GM12878 (cell line): ENCODE results near the gene THAP6. TPM values are rescaled to one million over a fixed set of nuclear protein-coding genes. Genes with fewer than 3 reads are reported as not detected.

Source experiments
- ATAC-seq: fragments of 200-7000 bp; cut with Tn5 transposase; 3 replicates; pipeline ENCODE4 v1.9.1; 2020; ENCODE audit warnings: mild to moderate bottlenecking, moderate library complexity
- BruUV-seq: library from RNA; stranded (reverse); fragments of 400-500 nt; replicated peaks from 2 replicates; lab custom pipeline; 2021; lab: Mats Ljungman, UMichigan
- CTCF ChIA-PET: fragments of 300-600 bp; sonication (Branson Sonifier 250); formaldehyde crosslinking; extraction: SDS; loops from one replicate; lab custom pipeline; 2021; ENCODE audit warnings: inconsistent platforms; lab: Yijun Ruan, JAX
- POLR2A ChIA-PET: fragments of 350-600 bp; formaldehyde crosslinking; extraction: SDS; loops from one replicate; lab custom pipeline; 2021; ENCODE audit warnings: inconsistent platforms; lab: Charles Lee
- RAD21 ChIA-PET: fragments of 300-600 bp; sonication (Branson Sonifier 250); formaldehyde crosslinking; loops from one replicate; lab custom pipeline; 2023; ENCODE audit warnings: antibody characterized with exemption; ENCODE audit not compliant: unreplicated experiment; lab: Charles Lee
- SMC1A ChIA-PET: fragments of 300-600 bp; sonication (Branson Sonifier 250); formaldehyde crosslinking; loops from one replicate; lab custom pipeline; 2023; ENCODE audit not compliant: unreplicated experiment, uncharacterized antibody; lab: Charles Lee
- DNase-seq: peaks from one replicate; pipeline ENCODE4 v3.0.0-alpha.2; 2011; ENCODE audit warnings: low read depth, low spot score
- FAIRE-seq: peaks from 3 replicates; lab custom pipeline; 2011; peaks lifted over from hg19 to GRCh38; lab: Jason Lieb, UNC
- H2AFZ ChIP-seq: 2 replicates; pipeline ENCODE4 v1.6.0; 2011; ENCODE audit warnings: low read depth, low read length, control low read depth; ENCODE audit not compliant: control insufficient read depth
- H3K27ac ChIP-seq: 2 replicates; pipeline ENCODE4 v1.5.1; 2011; ENCODE audit warnings: control low read depth; ENCODE audit not compliant: control insufficient read depth, insufficient read depth
- H3K27me3 ChIP-seq, 2 experiments: replicated peaks in 1 of 2; 2 replicates each; pipeline versions ENCODE4 v1.6.0 to v1.6.1; 2011; ENCODE audit warnings: low read length in 1 of 2; ENCODE audit not compliant: control insufficient read depth in 2 of 2, insufficient read depth in 2 of 2
- H3K36me3 ChIP-seq, 2 experiments: 2 replicates each; pipeline ENCODE4 v1.5.1; 2011; ENCODE audit warnings: low read length in 1 of 2; ENCODE audit not compliant: control insufficient read depth in 2 of 2, insufficient read depth in 2 of 2
- H3K4me1 ChIP-seq: 2 replicates; pipeline ENCODE4 v1.6.1; 2011; ENCODE audit warnings: mild to moderate bottlenecking, low read length, moderate library complexity, mixed read lengths; ENCODE audit not compliant: control insufficient read depth, insufficient read depth
- H3K4me2 ChIP-seq: 2 replicates; pipeline ENCODE4 v1.6.0; 2011; ENCODE audit warnings: control low read depth; ENCODE audit not compliant: control insufficient read depth, insufficient read depth
- H3K4me3 ChIP-seq: fragments of 200-600 bp; sonication (generic); 2 replicates; pipeline ENCODE4 v1.5.1; 2016
- H3K79me2 ChIP-seq: 2 replicates; pipeline ENCODE4 v1.6.0; 2011; ENCODE audit warnings: low read length; ENCODE audit not compliant: control insufficient read depth, insufficient read depth
- H3K9ac ChIP-seq: 2 replicates; pipeline ENCODE4 v1.8.0; 2011; ENCODE audit warnings: low read length, control low read depth, mixed read lengths; ENCODE audit not compliant: control insufficient read depth, insufficient read depth
- H3K9me3 ChIP-seq: replicated peaks from 3 replicates; pipeline ENCODE4 v1.5.1; 2011; ENCODE audit warnings: mild to moderate bottlenecking, low read length; ENCODE audit not compliant: control insufficient read depth, insufficient read depth
- H4K20me1 ChIP-seq: 2 replicates; pipeline ENCODE4 v1.6.0; 2011; ENCODE audit not compliant: control insufficient read depth, insufficient read depth
- BCLAF1 ChIP-seq: fragments of 450-650 bp; IDR thresholded peaks from 2 replicates; pipeline ENCODE4 v1.6.1; 2017; ENCODE audit warnings: antibody characterized with exemption, mild to moderate bottlenecking, moderate library complexity
- BMI1 ChIP-seq: fragments of 450-650 bp; IDR thresholded peaks from 2 replicates; pipeline ENCODE4 v1.6.1; 2016; ENCODE audit warnings: mild to moderate bottlenecking, moderate library complexity, borderline replicate concordance
- EED ChIP-seq: sonication (generic); IDR thresholded peaks from 2 replicates; pipeline ENCODE4 v1.6.1; 2016; ENCODE audit warnings: antibody characterized with exemption, low read depth
- GATAD2B ChIP-seq: fragments of 450-650 bp; conservative IDR thresholded peaks from 2 replicates; pipeline ENCODE4 v1.6.1; 2017; ENCODE audit warnings: low read depth, mild to moderate bottlenecking, moderate library complexity
- KLF5 ChIP-seq: fragments of 450-650 bp; IDR thresholded peaks from 2 replicates; pipeline ENCODE4 v1.6.1; 2014; ENCODE audit warnings: mild to moderate bottlenecking; ENCODE audit not compliant: partially characterized antibody
- MYB ChIP-seq: fragments of 150-350 bp; IDR thresholded peaks from 2 replicates; pipeline ENCODE4 v1.6.1; 2014; ENCODE audit warnings: mild to moderate bottlenecking, low read depth, low read length, borderline replicate concordance
- NFYA ChIP-seq: IDR thresholded peaks from 2 replicates; pipeline ENCODE4 v1.6.1; 2011; ENCODE audit warnings: low read depth, mild to moderate bottlenecking, low read length, improper control_type of control experiment, borderline replicate concordance
- NRF1 ChIP-seq: conservative IDR thresholded peaks from 2 replicates; pipeline ENCODE4 v1.6.1; 2011; ENCODE audit warnings: mild to moderate bottlenecking, low read depth, low read length, improper control_type of control experiment
- RB1 ChIP-seq: fragments of 450-650 bp; formaldehyde crosslinking; IDR thresholded peaks from 2 replicates; pipeline ENCODE4 v1.6.1; 2017; ENCODE audit warnings: mild to moderate bottlenecking, borderline replicate concordance
- RBBP5 ChIP-seq: fragments of 200-600 bp; sonication (generic); conservative IDR thresholded peaks from 2 replicates; pipeline ENCODE4 v1.6.1; 2016
- SMAD1 ChIP-seq: fragments of 450-650 bp; IDR thresholded peaks from 2 replicates; pipeline ENCODE4 v1.6.1; 2018; ENCODE audit warnings: mild to moderate bottlenecking, low read depth; ENCODE audit not compliant: partially characterized antibody
- SP1 ChIP-seq: IDR thresholded peaks from one replicate; pipeline ENCODE4 v1.6.1; 2011; ENCODE audit warnings: low read depth, low read length
- TCF12 ChIP-seq: IDR thresholded peaks from 2 replicates; pipeline ENCODE4 v1.6.1; 2011; ENCODE audit warnings: low read depth, mild to moderate bottlenecking, low read length
- WGBS: methylation state at CpG from one replicate; pipeline ENCODE4 v1.1.6; 2016; ENCODE audit warnings: low lambda C conversion rate; ENCODE audit not compliant: insufficient replicate concordance, insufficient coverage; ENCODE audit errors: missing lambda C conversion rate; 5-methylcytosine and 5-hydroxymethylcytosine counted together
- in situ Hi-C: fragments of 300-500 bp; cut with MboI; formaldehyde crosslinking; loops from 9 replicates; pipeline ENCODE4 v1.14.3; 2018; ENCODE audit warnings: mixed read lengths
- intact Hi-C: fragments of 100-400 bp; cut with micrococcal nuclease; formaldehyde crosslinking; loops from one replicate; pipeline ENCODE4 v1.14.2; 2022; ENCODE audit not compliant: unreplicated experiment
- polyA plus RNA-seq, 11 experiments: library from polyadenylated mRNA; depleted of rRNA in 4 of 11; unstranded in 6 of 11; stranded (reverse) in 5 of 11; fragments of >200 nt; fragmentation: Nextera tagmentation in 4 of 11; fragmentation: Illumina TruSeq in 1 of 11; extraction: Ambion mirVana in 4 of 11; extraction: Trizol in 1 of 11; gene quantifications; 1 replicate in 1 of 11; 2 replicates in 10 of 11; pipeline versions ENCODE4 v1.2.1 to v1.2.3, GENCODE V29; 2011 to 2016; ENCODE audit warnings: inconsistent platforms in 2 of 11, missing spikeins in 2 of 11, low read depth in 1 of 11
- total RNA-seq, 4 experiments: library from RNA; depleted of rRNA in 3 of 4; stranded (reverse); fragments of >200 nt in 3 of 4; fragmentation: Illumina TruSeq in 1 of 4; extraction: Trizol in 1 of 4; gene quantifications; 2 replicates each; pipeline versions ENCODE4 v1.2.1 to v1.2.3, GENCODE V29; 2013 to 2021

THAP6 gene
- total and polyA plus RNA-seq, 10 of the 15 experiments (the other 5 are each of a cell fraction or from before 2014, with no cell fraction given), result 8.9 to 21.9 (median 12.8) TPM

- TF ChIP-seq EED (no peak), RB1 (no peak), KLF5 (no peak), BCLAF1 (no peak), NFYA (no peak)
- TF ChIP-seq, all 136 proteins: peak for 0
These were observed 37.1 kb upstream of the THAP6 start (continued) for GRCh38 chr4:75477201-75477600.

GRCh38 chr4:75484190-75484589 lies 30.1 kb upstream of the THAP6 start:
- ChIA-PET POLR2A (no interaction called here), SMC1A (interaction anchor here (0.9 to 2.0 kb wide), 4 partner anchors 9 to 611 kb away, joined by 3 to 6 read pairs (median 4); no protein-coding TSS in a partner anchor), CTCF (interaction anchor here (2.3 kb wide), 1 partner anchor 9 kb away, joined by 8 read pairs; no protein-coding TSS in a partner anchor), RAD21 (interaction anchor here (0.6 kb wide), 1 partner anchor 172 kb away, joined by 3 read pairs; no protein-coding TSS in a partner anchor)
- H3K27me3 ChIP-seq, result no peaks in the 10 kb centered on the region
- H2AFZ ChIP-seq, result no peak overlapping the region
- ATAC-seq (no peak), FAIRE-seq (no peak), DNase-seq (no peak)
- intact Hi-C loops, result no loop called here
- no peaks in the 10 kb centered on the region for H3K79me2 ChIP-seq
- TF ChIP-seq GATAD2B (no peak), TCF12 (no peak), BMI1 (no peak), NRF1 (no peak), RBBP5 (no peak), SMAD1 (no peak), MYB (no peak), SP1 (no peak)
- no peak overlapping the region for H3K9ac ChIP-seq
- WGBS, result 77% methylated on average over 4 of the region's 4 CpGs
- no peak overlapping the region for H3K4me2 ChIP-seq
- no TSS peak for BruUV-seq
- no peak overlapping the region for H3K27ac ChIP-seq
- peaks cover 5 to 25% of the 10 kb centered on the region in 2 experiments; a peak in 3 of 4 replicates for H3K36me3 ChIP-seq
- in situ Hi-C loops, result no loop called here
- no peaks in the 10 kb centered on the region for H3K9me3 ChIP-seq
- H3K4me1 ChIP-seq, result no peaks in the 10 kb centered on the region
- no peak overlapping the region for H3K4me3 ChIP-seq
- H4K20me1 ChIP-seq, result no peaks in the 10 kb centered on the region
